Ishikawa (cell line): Measurements from ENCODE around the gene RPL31.

Source experiments
- EP300 ChIP-seq: IDR thresholded peaks from 2 replicates; pipeline ENCODE4 v1.6.1; 2012; ENCODE audit warnings: borderline replicate concordance
- RAD21 ChIP-seq: IDR thresholded peaks from 2 replicates; pipeline ENCODE4 v1.6.1; 2012; ENCODE audit warnings: low read depth

GRCh38 chr2:100987536-100987935, 14.6 kb upstream of the RPL31 start:
- TF ChIP-seq RAD21 (no peak), EP300 (no peak)
